HEK293T (cell line): ENCODE data around the gene CSHL1.

ENCODE experiments used
- ARNT ChIP-seq: fragments of 450-650 bp; IDR thresholded peaks from 2 replicates; pipeline ENCODE4 v1.6.1; 2017; ENCODE audit warnings: mild to moderate bottlenecking
- BHLHE40 ChIP-seq: fragments of 450-650 bp; IDR thresholded peaks from 2 replicates; pipeline ENCODE4 v1.6.1; 2016; ENCODE audit warnings: mild to moderate bottlenecking, moderate library complexity, borderline replicate concordance
- L3MBTL2 ChIP-seq: fragments of 450-650 bp; conservative IDR thresholded peaks from 2 replicates; pipeline ENCODE4 v1.6.1; 2016; ENCODE audit warnings: mild to moderate bottlenecking
- SP1 ChIP-seq: fragments of 450-650 bp; IDR thresholded peaks from 2 replicates; pipeline ENCODE4 v1.6.1; 2017

DNA sequence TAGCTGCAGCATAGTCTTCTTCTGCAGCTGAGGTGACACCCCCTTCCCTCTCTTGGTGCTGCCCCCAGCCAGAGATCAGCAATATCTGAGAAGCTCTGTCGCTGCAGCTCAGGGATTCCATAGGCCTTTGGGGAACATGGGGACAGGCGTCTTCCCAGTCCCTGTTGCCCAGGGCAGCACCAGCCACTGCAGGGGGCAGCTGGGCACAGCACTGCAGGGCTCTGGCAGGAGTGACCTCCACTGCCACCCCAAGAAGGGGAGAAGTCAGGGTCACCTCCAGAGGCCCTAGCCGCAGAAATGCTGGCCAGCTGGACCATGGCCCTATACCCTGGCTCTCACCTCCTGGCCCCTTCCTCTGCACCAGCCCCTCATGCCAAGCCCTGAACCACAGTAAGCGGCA lies 44.7 kb upstream of the CSHL1 start:
- TF ChIP-seq BHLHE40 = no peak
- no peak for TF ChIP-seq ARNT
- TF ChIP-seq SP1 = no peak
- no peak for TF ChIP-seq L3MBTL2
